Astrocyte (in vitro differentiated cells and primary cell): ENCODE data around the gene TMEM231.

Experiments used
- EZH2 ChIP-seq: IDR thresholded peaks from 2 replicates; pipeline ENCODE4 v1.6.1; 2012; ENCODE audit warnings: mild to moderate bottlenecking, low read length, inconsistent platforms; ENCODE audit not compliant: insufficient read depth
- TF ChIP-seq, protein P1 (sequence below): IDR thresholded peaks from 2 replicates; pipeline ENCODE4 v1.5.1; 2011; ENCODE audit warnings: low read depth, mild to moderate bottlenecking, inconsistent platforms, low read length, moderate library complexity; ENCODE audit not compliant: insufficient read depth

DNA sequence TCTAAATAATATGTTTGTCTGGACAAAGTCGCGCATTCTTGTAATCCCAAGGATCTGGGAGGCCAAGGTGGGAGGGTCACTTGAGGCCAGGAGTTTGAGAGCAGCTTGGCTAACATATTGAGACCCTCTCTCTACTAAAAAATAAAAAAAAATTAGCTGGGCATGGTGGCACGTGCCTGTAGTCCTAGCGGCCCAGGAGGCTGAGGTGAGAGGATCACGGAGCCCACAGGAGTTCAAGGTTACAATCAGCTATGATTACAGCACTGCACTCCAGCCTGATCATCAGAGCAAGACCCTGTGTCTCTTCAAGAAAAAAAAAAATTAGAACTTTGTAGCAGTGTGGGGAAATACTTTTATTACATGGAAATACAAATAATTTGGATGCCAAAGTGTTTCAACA lies 54.7 kb downstream of the TMEM231 start:
- TF ChIP-seq, protein P1, sequence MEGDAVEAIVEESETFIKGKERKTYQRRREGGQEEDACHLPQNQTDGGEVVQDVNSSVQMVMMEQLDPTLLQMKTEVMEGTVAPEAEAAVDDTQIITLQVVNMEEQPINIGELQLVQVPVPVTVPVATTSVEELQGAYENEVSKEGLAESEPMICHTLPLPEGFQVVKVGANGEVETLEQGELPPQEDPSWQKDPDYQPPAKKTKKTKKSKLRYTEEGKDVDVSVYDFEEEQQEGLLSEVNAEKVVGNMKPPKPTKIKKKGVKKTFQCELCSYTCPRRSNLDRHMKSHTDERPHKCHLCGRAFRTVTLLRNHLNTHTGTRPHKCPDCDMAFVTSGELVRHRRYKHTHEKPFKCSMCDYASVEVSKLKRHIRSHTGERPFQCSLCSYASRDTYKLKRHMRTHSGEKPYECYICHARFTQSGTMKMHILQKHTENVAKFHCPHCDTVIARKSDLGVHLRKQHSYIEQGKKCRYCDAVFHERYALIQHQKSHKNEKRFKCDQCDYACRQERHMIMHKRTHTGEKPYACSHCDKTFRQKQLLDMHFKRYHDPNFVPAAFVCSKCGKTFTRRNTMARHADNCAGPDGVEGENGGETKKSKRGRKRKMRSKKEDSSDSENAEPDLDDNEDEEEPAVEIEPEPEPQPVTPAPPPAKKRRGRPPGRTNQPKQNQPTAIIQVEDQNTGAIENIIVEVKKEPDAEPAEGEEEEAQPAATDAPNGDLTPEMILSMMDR = no peak
- no peak for TF ChIP-seq EZH2
